Measurements from ENCODE around the gene ZNF195. TPM values are rescaled to one million over a fixed set of nuclear protein-coding genes. Genes with fewer than 3 reads are reported as not detected.
"Not testable (repeated sequence)": the region's sequence is repeated elsewhere in the genome, so short reads cannot be mapped to it uniquely, and the experiment has no call there.

The ZNF195 gene
- total and polyA plus RNA-seq, 4 donors = 6.0 to 18.4 (median 11.4) TPM

DNA sequence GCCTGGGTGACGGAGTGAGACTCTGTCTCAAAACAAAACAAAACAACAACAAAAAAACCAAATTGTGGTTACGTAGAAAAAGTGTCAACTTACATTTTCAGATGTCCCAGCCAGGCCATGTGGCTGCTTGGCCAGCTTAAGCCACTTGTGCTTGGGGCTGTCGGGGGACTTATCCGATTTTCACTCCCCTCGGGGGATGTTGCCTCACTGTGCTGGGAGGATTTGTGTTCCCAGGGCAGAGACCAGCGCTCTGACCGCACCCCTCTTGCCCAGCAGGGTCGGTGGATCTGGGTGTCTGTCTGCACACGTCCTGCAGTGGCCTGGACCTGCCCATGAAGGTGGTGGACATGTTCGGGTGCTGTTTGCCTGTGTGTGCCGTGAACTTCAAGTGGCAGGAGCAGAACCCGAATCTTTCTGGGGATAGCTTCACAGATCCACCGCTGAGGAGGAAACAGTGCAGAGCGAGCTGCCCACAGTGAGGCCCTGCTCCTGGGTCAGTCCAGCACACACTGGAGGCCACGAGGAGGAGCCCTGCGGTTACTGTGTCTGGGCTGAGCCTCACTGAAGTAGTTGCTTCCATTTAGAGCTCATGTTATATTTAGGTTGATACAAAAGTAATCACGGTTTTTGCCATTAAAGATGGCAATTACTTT lies 27.4 kb upstream of the ZNF195 start:
- H3K4me1 ChIP-seq (ENCODE audit: control insufficient read depth in 1 of 2, insufficient read depth in 2 of 2, low read length in 2 of 2); H3K36me3 ChIP-seq (ENCODE audit: control insufficient read depth in 1 of 2, insufficient read depth in 2 of 2, low read length in 1 of 2); H3K4me3 ChIP-seq (ENCODE audit: low read length in 2 of 2); H3K27ac ChIP-seq (ENCODE audit: low read depth in 1 of 2, low read length in 2 of 2); ATAC-seq (ENCODE audit: low FRiP score); DNase-seq; H3K27me3 ChIP-seq (ENCODE audit: control insufficient read depth in 1 of 2, insufficient read depth in 2 of 2, low read length in 1 of 2); H3K9me3 ChIP-seq (ENCODE audit: control insufficient read depth, low read length); intact Hi-C loops (cut with DNase I): not testable (repeated sequence)
- 80 to 85% methylated on average over 17 of the region's 17 CpGs for WGBS, 2 donors

DNA sequence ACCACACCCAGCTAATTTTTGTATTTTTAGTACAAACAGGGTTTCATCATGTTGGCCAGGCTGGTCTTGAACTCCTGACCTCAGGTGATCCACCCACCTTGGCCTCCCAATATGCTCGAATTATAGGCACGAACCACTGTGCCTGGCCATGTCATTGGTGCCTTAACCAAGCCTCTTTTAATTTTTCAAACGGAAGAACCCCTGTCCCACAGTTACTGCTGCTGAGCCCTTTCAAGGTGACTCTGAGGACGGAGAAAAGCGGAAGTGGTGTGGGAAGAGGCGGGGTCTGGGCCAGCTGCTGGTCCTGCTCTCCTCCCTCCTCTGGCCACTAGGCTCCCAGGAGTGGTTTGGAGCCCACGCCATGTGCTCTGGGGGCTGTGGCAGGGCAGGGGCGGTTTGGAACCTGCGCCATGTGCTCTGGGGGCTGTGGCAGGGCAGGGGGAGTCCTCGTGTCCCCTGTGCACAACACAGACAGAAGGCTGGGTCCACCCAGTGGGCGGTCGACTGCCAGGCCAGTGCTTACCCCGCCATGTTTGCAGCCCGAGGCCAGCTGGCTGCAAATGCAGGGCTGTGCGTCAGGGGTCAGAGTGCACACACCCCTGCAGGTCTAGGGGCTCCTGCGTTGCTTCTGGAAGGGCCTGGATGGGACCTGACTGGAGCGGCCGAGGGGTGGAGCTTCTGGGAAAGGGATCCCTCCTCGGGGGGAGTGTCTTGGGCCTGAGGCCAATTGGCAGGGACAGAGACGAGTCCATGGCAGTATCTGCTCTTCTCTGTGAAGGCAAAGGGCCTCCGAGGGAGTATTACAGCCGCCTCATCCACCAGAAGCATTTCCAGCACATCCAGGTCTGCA lies 25.4 kb upstream of the ZNF195 start:
- H3K27me3 ChIP-seq (ENCODE audit: control insufficient read depth in 1 of 2, insufficient read depth in 2 of 2, low read length in 1 of 2); H3K36me3 ChIP-seq (ENCODE audit: control insufficient read depth in 1 of 2, insufficient read depth in 2 of 2, low read length in 1 of 2); H3K4me1 ChIP-seq (ENCODE audit: control insufficient read depth in 1 of 2, insufficient read depth in 2 of 2, low read length in 2 of 2); H3K27ac ChIP-seq (ENCODE audit: low read depth in 1 of 2, low read length in 2 of 2); DNase-seq; ATAC-seq (ENCODE audit: low FRiP score); H3K9me3 ChIP-seq (ENCODE audit: control insufficient read depth, low read length); intact Hi-C loops (cut with DNase I); H3K4me3 ChIP-seq (ENCODE audit: low read length in 2 of 2): not testable (repeated sequence)
- 80 to 83% methylated on average over 21 to 22 of the region's 22 CpGs for WGBS, 2 donors

GRCh38 chr11:3402861-3403250 lies 23.9 kb upstream of the ZNF195 start:
- 94 to 95% methylated on average over 8 of the region's 8 CpGs for WGBS, 2 donors

GRCh38 chr11:3402181-3402860 lies 23.4 kb upstream of the ZNF195 start:
- H3K27me3 ChIP-seq (ENCODE audit: control insufficient read depth in 1 of 2, insufficient read depth in 2 of 2, low read length in 1 of 2); H3K9me3 ChIP-seq (ENCODE audit: control insufficient read depth, low read length); H3K4me3 ChIP-seq (ENCODE audit: low read length in 2 of 2); H3K4me1 ChIP-seq (ENCODE audit: control insufficient read depth in 1 of 2, insufficient read depth in 2 of 2, low read length in 2 of 2); H3K27ac ChIP-seq (ENCODE audit: low read depth in 1 of 2, low read length in 2 of 2); H3K36me3 ChIP-seq (ENCODE audit: control insufficient read depth in 1 of 2, insufficient read depth in 2 of 2, low read length in 1 of 2); intact Hi-C loops (cut with DNase I); DNase-seq; ATAC-seq (ENCODE audit: low FRiP score): not testable (repeated sequence)
- 94 to 95% methylated on average over 18 of the region's 18 CpGs for WGBS, 2 donors

More at GRCh38 chr11:3402861-3403250, 23.9 kb upstream of the ZNF195 start:
- H3K27me3 ChIP-seq (ENCODE audit: control insufficient read depth in 1 of 2, insufficient read depth in 2 of 2, low read length in 1 of 2); H3K4me1 ChIP-seq (ENCODE audit: control insufficient read depth in 1 of 2, insufficient read depth in 2 of 2, low read length in 2 of 2); H3K27ac ChIP-seq (ENCODE audit: low read depth in 1 of 2, low read length in 2 of 2); H3K9me3 ChIP-seq (ENCODE audit: control insufficient read depth, low read length); intact Hi-C loops (cut with DNase I); ATAC-seq (ENCODE audit: low FRiP score); DNase-seq; H3K4me3 ChIP-seq (ENCODE audit: low read length in 2 of 2); H3K36me3 ChIP-seq (ENCODE audit: control insufficient read depth in 1 of 2, insufficient read depth in 2 of 2, low read length in 1 of 2): not testable (repeated sequence)

DNA sequence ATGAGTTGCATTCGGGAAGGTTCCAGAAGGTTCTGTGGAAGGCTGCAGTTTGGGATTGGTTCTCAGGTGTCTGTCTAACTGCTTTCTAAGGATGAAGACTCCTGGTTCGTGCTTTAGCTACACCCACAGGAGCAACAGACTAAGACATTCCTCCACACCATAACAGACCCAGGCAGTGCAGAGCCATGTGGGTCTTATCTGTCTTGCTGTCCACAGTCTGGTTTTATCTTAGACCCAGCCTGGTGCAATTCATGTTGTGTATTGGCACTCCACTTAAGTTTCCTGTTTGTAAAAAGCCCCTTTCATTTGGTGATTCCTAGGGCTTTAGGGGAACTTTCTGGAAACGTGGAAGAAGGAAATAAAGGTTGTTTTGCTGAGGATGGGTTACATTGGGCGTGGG lies 22.1 kb upstream of the ZNF195 start:
- 80 to 92% methylated on average over 4 of the region's 4 CpGs for WGBS, 2 donors
- H3K27me3 ChIP-seq (ENCODE audit: control insufficient read depth in 1 of 2, insufficient read depth in 2 of 2, low read length in 1 of 2); ATAC-seq (ENCODE audit: low FRiP score); H3K27ac ChIP-seq (ENCODE audit: low read depth in 1 of 2, low read length in 2 of 2); H3K36me3 ChIP-seq (ENCODE audit: control insufficient read depth in 1 of 2, insufficient read depth in 2 of 2, low read length in 1 of 2); intact Hi-C loops (cut with DNase I); H3K4me3 ChIP-seq (ENCODE audit: low read length in 2 of 2); H3K9me3 ChIP-seq (ENCODE audit: control insufficient read depth, low read length); H3K4me1 ChIP-seq (ENCODE audit: control insufficient read depth in 1 of 2, insufficient read depth in 2 of 2, low read length in 2 of 2); DNase-seq: not testable (repeated sequence)

- H3K4me3 ChIP-seq (ENCODE audit: low read length in 2 of 2); ATAC-seq (ENCODE audit: low FRiP score); H3K4me1 ChIP-seq (ENCODE audit: control insufficient read depth in 1 of 2, insufficient read depth in 2 of 2, low read length in 2 of 2); H3K27ac ChIP-seq (ENCODE audit: low read depth in 1 of 2, low read length in 2 of 2); DNase-seq; H3K36me3 ChIP-seq (ENCODE audit: control insufficient read depth in 1 of 2, insufficient read depth in 2 of 2, low read length in 1 of 2); H3K27me3 ChIP-seq (ENCODE audit: control insufficient read depth in 1 of 2, insufficient read depth in 2 of 2, low read length in 1 of 2); H3K9me3 ChIP-seq (ENCODE audit: control insufficient read depth, low read length); intact Hi-C loops (cut with DNase I): not testable (repeated sequence)
- WGBS, 2 donors = 50 to 83% methylated on average over 3 of the region's 3 CpGs
Measured at GRCh38 chr11:3398509-3398908, 19.6 kb upstream of the ZNF195 start.

GRCh38 chr11:3398106-3398505 lies 19.2 kb upstream of the ZNF195 start:
- H3K27ac ChIP-seq (ENCODE audit: low read depth in 1 of 2, low read length in 2 of 2); ATAC-seq (ENCODE audit: low FRiP score); H3K4me1 ChIP-seq (ENCODE audit: control insufficient read depth in 1 of 2, insufficient read depth in 2 of 2, low read length in 2 of 2); H3K27me3 ChIP-seq (ENCODE audit: control insufficient read depth in 1 of 2, insufficient read depth in 2 of 2, low read length in 1 of 2); intact Hi-C loops (cut with DNase I); DNase-seq; H3K4me3 ChIP-seq (ENCODE audit: low read length in 2 of 2); H3K36me3 ChIP-seq (ENCODE audit: control insufficient read depth in 1 of 2, insufficient read depth in 2 of 2, low read length in 1 of 2); H3K9me3 ChIP-seq (ENCODE audit: control insufficient read depth, low read length): not testable (repeated sequence)
- WGBS, 2 donors = 87 to 88% methylated on average over 4 of the region's 4 CpGs

- ATAC-seq (ENCODE audit: low FRiP score); H3K4me3 ChIP-seq (ENCODE audit: low read length in 2 of 2); intact Hi-C loops (cut with DNase I); H3K36me3 ChIP-seq (ENCODE audit: control insufficient read depth in 1 of 2, insufficient read depth in 2 of 2, low read length in 1 of 2); H3K27ac ChIP-seq (ENCODE audit: low read depth in 1 of 2, low read length in 2 of 2); H3K9me3 ChIP-seq (ENCODE audit: control insufficient read depth, low read length); DNase-seq; H3K4me1 ChIP-seq (ENCODE audit: control insufficient read depth in 1 of 2, insufficient read depth in 2 of 2, low read length in 2 of 2); H3K27me3 ChIP-seq (ENCODE audit: control insufficient read depth in 1 of 2, insufficient read depth in 2 of 2, low read length in 1 of 2): not testable (repeated sequence)
- 88 to 93% methylated on average over 18 to 23 of the region's 23 CpGs for WGBS, 2 donors
Measured at GRCh38 chr11:3397210-3397609, 18.3 kb upstream of the ZNF195 start.

All from aorta (tissue), 5 donors.